IMR-90 (cell line): ENCODE results near the gene HS3ST2. TPM values are rescaled to one million over a fixed set of nuclear protein-coding genes. Genes with fewer than 3 reads are reported as not detected.

Experiments used
- ATAC-seq: fragments of 200-7000 bp; cut with Tn5 transposase; 2 replicates; pipeline ENCODE4 v1.9.1; 2020; ENCODE audit warnings: low read depth, mild to moderate bottlenecking, moderate library complexity
- BruUV-seq: library from RNA; stranded (reverse); fragments of 400-500 nt; replicated peaks from 2 replicates; lab custom pipeline; 2021; lab: Mats Ljungman, UMichigan
- CTCF ChIA-PET: fragments of 300-600 bp; formaldehyde crosslinking; extraction: SDS; loops from one replicate; lab custom pipeline; 2021; ENCODE audit warnings: antibody characterized with exemption; lab: Yijun Ruan, JAX
- POLR2A ChIA-PET: fragments of 300-600 bp; sonication (Branson Sonifier 250); formaldehyde crosslinking; loops from one replicate; lab custom pipeline; 2022; ENCODE audit warnings: antibody characterized with exemption; ENCODE audit not compliant: unreplicated experiment; lab: Charles Lee
- DNase-seq: peaks from one replicate; pipeline ENCODE4 v3.0.0; 2013
- H2AFZ ChIP-seq: replicated peaks from 2 replicates; pipeline ENCODE3; 2013; ENCODE audit warnings: low read length, mild to moderate bottlenecking; ENCODE audit not compliant: poor library complexity
- H2AK5ac ChIP-seq: 2 replicates; pipeline ENCODE4 v1.6.1; 2013; ENCODE audit warnings: low read depth, low read length, inconsistent platforms
- H2AK9ac ChIP-seq: replicated peaks from 2 replicates; pipeline ENCODE3; 2013; ENCODE audit warnings: mild to moderate bottlenecking, low read depth, low read length, moderate library complexity; ENCODE audit not compliant: poor library complexity
- H2BK120ac ChIP-seq: 2 replicates; pipeline ENCODE4 v1.6.1; 2013; ENCODE audit warnings: low read depth, low read length, inconsistent platforms
- H2BK15ac ChIP-seq: 3 replicates; pipeline ENCODE4 v1.6.1; 2013; ENCODE audit warnings: low read depth, low read length, inconsistent platforms
- H2BK20ac ChIP-seq: 2 replicates; pipeline ENCODE4 v1.6.1; 2013; ENCODE audit warnings: low read depth, mild to moderate bottlenecking, inconsistent platforms, low read length, moderate library complexity
- H2BK5ac ChIP-seq: 2 replicates; pipeline ENCODE4 v1.6.1; 2013; ENCODE audit warnings: mild to moderate bottlenecking, low read depth, low read length, inconsistent platforms; ENCODE audit not compliant: poor library complexity, severe bottlenecking
- H3K14ac ChIP-seq: replicated peaks from 2 replicates; pipeline ENCODE4 v1.6.1; 2013; ENCODE audit warnings: low read depth, low read length, inconsistent platforms
- H3K18ac ChIP-seq: 2 replicates; pipeline ENCODE4 v1.6.1; 2013; ENCODE audit warnings: low read depth, low read length, control low read depth
- H3K23ac ChIP-seq: 2 replicates; pipeline ENCODE4 v1.6.1; 2013; ENCODE audit warnings: low read depth, low read length, inconsistent platforms
- H3K27ac ChIP-seq: 2 replicates; pipeline ENCODE4 v1.5.1; 2013; ENCODE audit warnings: mild to moderate bottlenecking, control low read depth, low read length; ENCODE audit not compliant: insufficient read depth
- H3K27me3 ChIP-seq: 2 replicates; pipeline ENCODE4 v1.6.1; 2013; ENCODE audit warnings: low read length; ENCODE audit not compliant: control insufficient read depth, insufficient read depth
- H3K36me3 ChIP-seq: 2 replicates; pipeline ENCODE4 v1.6.1; 2013; ENCODE audit warnings: low read length, mixed read lengths; ENCODE audit not compliant: control insufficient read depth, insufficient read depth
- H3K4ac ChIP-seq: 2 replicates; pipeline ENCODE4 v1.6.1; 2013; ENCODE audit warnings: low read depth, low read length, inconsistent platforms
- H3K4me1 ChIP-seq: 2 replicates; pipeline ENCODE4 v1.6.1; 2013; ENCODE audit warnings: low read length, mixed read lengths; ENCODE audit not compliant: control insufficient read depth, insufficient read depth
- H3K4me2 ChIP-seq: 2 replicates; pipeline ENCODE4 v1.6.1; 2013; ENCODE audit warnings: low read depth, mild to moderate bottlenecking, control low read depth, low read length, moderate library complexity
- H3K4me3 ChIP-seq: 2 replicates; pipeline ENCODE4 v1.5.1; 2013; ENCODE audit warnings: low read depth, mild to moderate bottlenecking, control low read depth, low read length, moderate library complexity; ENCODE audit not compliant: insufficient read depth
- H3K56ac ChIP-seq: 2 replicates; pipeline ENCODE4 v1.6.1; 2013; ENCODE audit warnings: low read length, inconsistent platforms; ENCODE audit not compliant: insufficient read depth; ENCODE audit errors: extremely low read depth
- H3K79me1 ChIP-seq, 2 experiments: 2 replicates each; pipeline ENCODE4 v1.6.1; 2013; ENCODE audit warnings: low read length in 2 of 2, inconsistent platforms in 1 of 2, low read depth in 1 of 2
- H3K9ac ChIP-seq: 2 replicates; pipeline ENCODE4 v1.6.1; 2013; ENCODE audit warnings: low read depth, low read length, control low read depth
- H3K9me1 ChIP-seq: 2 replicates; pipeline ENCODE4 v1.6.1; 2013; ENCODE audit warnings: low read length, inconsistent platforms; ENCODE audit not compliant: insufficient read depth
- H3K9me3 ChIP-seq: 2 replicates; pipeline ENCODE4 v1.6.1; 2013; ENCODE audit warnings: low read length; ENCODE audit not compliant: control insufficient read depth, insufficient read depth
- H4K20me1 ChIP-seq: 2 replicates; pipeline ENCODE4 v1.6.1; 2013; ENCODE audit warnings: low read length, inconsistent platforms; ENCODE audit not compliant: insufficient read depth
- H4K5ac ChIP-seq: 2 replicates; pipeline ENCODE4 v1.6.1; 2013; ENCODE audit warnings: mild to moderate bottlenecking, low read depth, low read length, control low read depth
- H4K8ac ChIP-seq, 2 experiments: 2 replicates each; pipeline ENCODE4 v1.6.1; 2013; ENCODE audit warnings: low read depth in 2 of 2, low read length in 2 of 2, control low read depth in 1 of 2, inconsistent platforms in 1 of 2
- H4K91ac ChIP-seq: 2 replicates; pipeline ENCODE4 v1.6.1; 2013; ENCODE audit warnings: low read depth, low read length, inconsistent platforms; ENCODE audit not compliant: insufficient read depth
- CTCF ChIP-seq: conservative IDR thresholded peaks from 2 replicates; pipeline ENCODE4 v1.5.1; 2012; ENCODE audit warnings: mild to moderate bottlenecking, low read depth, low read length, improper control_type of control experiment
- NFE2L2 ChIP-seq: fragments of 150-350 bp; IDR thresholded peaks from 2 replicates; pipeline ENCODE4 v1.6.1; 2016; ENCODE audit warnings: low read depth, mild to moderate bottlenecking, low read length
- SMC3 ChIP-seq: fragments of 150-350 bp; IDR thresholded peaks from 2 replicates; pipeline ENCODE4 v1.6.1; 2016; ENCODE audit warnings: low read depth, mild to moderate bottlenecking, antibody characterized with exemption, low read length, moderate library complexity
- USF2 ChIP-seq: fragments of 150-350 bp; IDR thresholded peaks from 2 replicates; pipeline ENCODE4 v1.6.1; 2017; ENCODE audit warnings: mild to moderate bottlenecking, antibody characterized with exemption, low read length, low read depth
- WGBS, 2 experiments: methylation state at CpG; one replicate each; pipeline versions ENCODE4 v1.1.5 to v1.1.7; 2013; ENCODE audit warnings: missing lambda C conversion rate in 2 of 2; ENCODE audit not compliant: insufficient read length in 1 of 2; ENCODE audit errors: extremely low coverage in 2 of 2; 5-methylcytosine and 5-hydroxymethylcytosine counted together
- dilution Hi-C: fragments of 300-500 bp; cut with HindIII; formaldehyde crosslinking; loops from one replicate; pipeline ENCODE4 v1.14.3; 2018; ENCODE audit warnings: low sequenced_read_pairs; ENCODE audit not compliant: unreplicated experiment
- in situ Hi-C: fragments of 300-500 bp; cut with MboI; formaldehyde crosslinking; loops from 3 replicates; pipeline ENCODE4 v1.14.3; 2019; ENCODE audit warnings: low sequenced_read_pairs, inconsistent platforms, mixed read lengths
- intact Hi-C: fragments of 100-400 bp; cut with micrococcal nuclease; formaldehyde crosslinking; loops from 2 replicates; pipeline ENCODE4 v1.10.0; 2022
- polyA plus RNA-seq, 3 experiments: library from polyadenylated mRNA; depleted of rRNA; stranded (reverse); fragments of >200 nt; gene quantifications; 2 replicates each; pipeline ENCODE4 v1.2.3, GENCODE V29; 2012; ENCODE audit warnings: low replicate concordance in 1 of 3
- total RNA-seq: library from RNA; depleted of rRNA; stranded (reverse); fragments of >200 nt; gene quantifications from 2 replicates; pipeline ENCODE4 v1.2.3, GENCODE V29; 2012

The HS3ST2 gene
- total and polyA plus RNA-seq, 2 of the 4 experiments (the other 2 are of a cell fraction) = not detected

- H3K36me3 ChIP-seq = no peaks in the 10 kb centered on the region
- in situ Hi-C loops = no loop called here
- no peak overlapping the region for H3K14ac ChIP-seq
- no peak overlapping the region for H3K18ac ChIP-seq
- H2BK5ac ChIP-seq = no peak overlapping the region
- no peak overlapping the region for H3K4me3 ChIP-seq
- no peak overlapping the region for H3K23ac ChIP-seq
- H4K5ac ChIP-seq = no peak overlapping the region
- no peak for DNase-seq
- intact Hi-C loops = no loop called here
- H3K9me3 ChIP-seq = no peaks in the 10 kb centered on the region
- H4K91ac ChIP-seq = no peak overlapping the region
- H2BK15ac ChIP-seq = no peak overlapping the region
- TF ChIP-seq SMC3 (no peak), NFE2L2 (no peak), CTCF (no peak), USF2 (no peak)
- no peak for ATAC-seq
- H3K27me3 ChIP-seq = no peaks in the 10 kb centered on the region
- no peak overlapping the region for H2AFZ ChIP-seq
- POLR2A ChIA-PET = interaction anchor here (0.6 kb wide), 1 partner anchor 1277 kb away, joined by 9 read pairs; no protein-coding TSS in a partner anchor
- H4K20me1 ChIP-seq = no peaks in the 10 kb centered on the region
- no peak overlapping the region for H3K4ac ChIP-seq
- H3K27ac ChIP-seq = no peak overlapping the region
- H3K9me1 ChIP-seq = no peaks in the 10 kb centered on the region
- BruUV-seq = no TSS peak
- no peak overlapping the region for H2AK5ac ChIP-seq
- CTCF ChIA-PET = no interaction called here
- 27% methylated on average over 2 of the region's 5 CpGs; no CpG with 5 or more reads in 1 of the 2 experiments for WGBS, 2 experiments
- H2AK9ac ChIP-seq = no peak overlapping the region
- dilution Hi-C loops = no loop called here
- no peak overlapping the region for H3K56ac ChIP-seq
- H4K8ac ChIP-seq = no peak overlapping the region
- H3K4me1 ChIP-seq = no peaks in the 10 kb centered on the region
- H3K79me1 ChIP-seq = no peaks in the 10 kb centered on the region
- H3K9ac ChIP-seq = no peak overlapping the region
- no peak overlapping the region for H2BK20ac ChIP-seq
- H2BK120ac ChIP-seq = no peak overlapping the region
- no peak overlapping the region for H3K4me2 ChIP-seq
Measured at GRCh38 chr16:22924492-22924891, 110.5 kb downstream of the HS3ST2 start.
